ENCODE results near the gene NEURL4.

GRCh38 chr17:7313890-7314718 lies 15.0 kb downstream of the NEURL4 start:
- no peak for TF ChIP-seq POLR2A (IDR thresholded peaks at IDR 0.05)
- no peak for TF ChIP-seq CTCF (IDR thresholded peaks at IDR 0.05)

Data from esophagus squamous epithelium (tissue), 4 donors.